GM12891 (cell line): ENCODE results near the gene TFDP1.

Source experiments
- DNase-seq: peaks from one replicate; pipeline ENCODE4 v3.0.0; 2011; ENCODE audit warnings: low spot score; ENCODE audit not compliant: insufficient read length
- FAIRE-seq: peaks from 2 replicates; lab custom pipeline; 2011; peaks lifted over from hg19 to GRCh38; lab: Jason Lieb, UNC
- PAX5 ChIP-seq: IDR thresholded peaks from 2 replicates; pipeline ENCODE4 v1.6.1; 2011; ENCODE audit warnings: low read length, moderate library complexity, mild to moderate bottlenecking; ENCODE audit not compliant: insufficient read depth, severe bottlenecking
- POLR2A ChIP-seq: IDR thresholded peaks from 2 replicates; pipeline ENCODE4 v1.6.1; 2011; ENCODE audit warnings: low read depth, low read length, control low read depth
- POLR2AphosphoS5 ChIP-seq: IDR thresholded peaks from 2 replicates; pipeline ENCODE4 v1.6.1; 2011; ENCODE audit warnings: low read depth, low read length, control low read depth
- POU2F2 ChIP-seq: IDR thresholded peaks from 2 replicates; pipeline ENCODE4 v1.6.1; 2011; ENCODE audit warnings: low read depth, mild to moderate bottlenecking, control low read depth, low read length, moderate library complexity
- SPI1 ChIP-seq: IDR thresholded peaks from 2 replicates; pipeline ENCODE4 v1.6.1; 2011; ENCODE audit warnings: low read depth, low read length, control low read depth
- TAF1 ChIP-seq: IDR thresholded peaks from 2 replicates; pipeline ENCODE4 v1.6.1; 2011; ENCODE audit warnings: low read depth, low read length, control low read depth

TFDP1 gene

DNA sequence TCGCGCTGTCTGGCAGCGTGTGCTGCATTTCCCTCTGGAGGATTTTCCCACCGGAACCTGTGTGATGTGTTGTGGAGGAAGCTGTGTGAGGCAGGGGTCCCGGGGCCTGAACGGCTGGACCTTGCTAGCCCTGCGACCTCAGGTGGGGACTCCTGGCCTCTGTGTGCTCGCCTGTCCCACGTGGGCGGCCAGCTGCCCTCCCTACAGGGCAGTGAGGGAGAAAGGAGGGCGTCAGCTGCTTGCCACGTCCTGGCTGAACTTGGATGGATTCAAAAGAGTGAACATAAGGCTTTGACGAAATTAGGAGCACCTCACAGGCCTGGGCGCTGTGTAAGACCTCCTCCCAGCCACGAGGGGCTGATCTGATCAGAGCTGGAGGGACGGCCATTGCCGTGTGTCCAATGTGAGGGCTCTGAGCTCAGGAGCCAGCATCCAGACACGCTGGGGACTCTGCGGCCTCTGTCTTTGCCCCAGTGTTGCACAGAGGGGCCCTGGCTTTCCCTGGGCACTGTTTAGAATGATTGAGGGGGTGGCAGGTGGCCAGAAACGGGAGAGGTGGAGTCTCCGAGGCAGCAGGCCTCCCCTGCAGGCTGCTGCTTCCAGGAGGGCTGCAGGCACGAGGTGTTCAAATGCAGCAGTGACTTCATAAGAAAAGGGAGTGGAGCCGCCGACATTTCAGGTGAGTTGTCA lies 13.0 kb downstream of the TFDP1 start:
- FAIRE-seq (no peak), DNase-seq (no peak)
- TF ChIP-seq TAF1 (no peak), POU2F2 (no peak), POLR2AphosphoS5 (no peak), POLR2A (no peak), SPI1 (no peak), PAX5 (no peak)

DNA sequence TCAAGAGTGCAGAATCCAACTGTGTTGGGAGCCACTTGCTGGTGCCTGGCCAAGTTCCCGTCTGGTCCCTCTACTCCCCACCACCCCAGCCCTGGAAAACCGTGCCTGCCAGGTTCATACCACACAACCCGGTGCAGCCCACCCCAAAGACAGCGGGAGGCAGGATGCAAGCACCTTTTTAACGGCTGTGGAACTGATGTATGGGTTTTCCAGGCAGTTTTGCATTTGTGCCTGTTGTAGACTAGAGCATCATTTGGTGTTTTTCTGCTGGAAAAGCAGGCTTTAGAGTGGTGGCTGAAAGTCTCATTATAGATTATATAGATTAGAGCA lies 13.5 kb downstream of the TFDP1 start:
- FAIRE-seq = no peak

DNA sequence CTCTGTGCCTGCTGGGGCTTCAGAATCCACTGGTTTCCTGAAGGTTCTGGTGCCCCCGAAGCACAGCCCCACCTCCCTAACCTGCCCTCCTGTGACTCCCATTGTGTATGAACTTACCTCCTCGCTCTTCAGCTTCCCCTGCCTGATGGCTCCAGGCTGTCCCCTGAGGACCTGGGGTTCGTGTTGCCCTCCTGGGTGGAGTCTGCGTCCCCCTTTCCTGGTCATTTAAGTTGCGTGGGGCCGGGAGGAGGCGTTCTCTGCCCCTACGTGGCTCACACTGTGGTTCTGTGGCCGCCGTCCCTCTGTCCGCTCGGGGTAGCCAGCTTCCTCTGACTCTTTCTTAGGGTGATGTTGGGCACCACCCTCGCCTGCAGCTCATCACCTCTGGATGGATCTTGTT lies 13.9 kb downstream of the TFDP1 start:
- DNase-seq = no peak
- FAIRE-seq = no peak
- TF ChIP-seq POU2F2 = no peak
- no peak for TF ChIP-seq POLR2A

More for the DNA sequence above, 13.5 kb downstream of the TFDP1 start:
- TF ChIP-seq PAX5 (no peak), POLR2A (no peak), SPI1 (no peak), TAF1 (no peak), POLR2AphosphoS5 (no peak)
- DNase-seq = no peak

DNA sequence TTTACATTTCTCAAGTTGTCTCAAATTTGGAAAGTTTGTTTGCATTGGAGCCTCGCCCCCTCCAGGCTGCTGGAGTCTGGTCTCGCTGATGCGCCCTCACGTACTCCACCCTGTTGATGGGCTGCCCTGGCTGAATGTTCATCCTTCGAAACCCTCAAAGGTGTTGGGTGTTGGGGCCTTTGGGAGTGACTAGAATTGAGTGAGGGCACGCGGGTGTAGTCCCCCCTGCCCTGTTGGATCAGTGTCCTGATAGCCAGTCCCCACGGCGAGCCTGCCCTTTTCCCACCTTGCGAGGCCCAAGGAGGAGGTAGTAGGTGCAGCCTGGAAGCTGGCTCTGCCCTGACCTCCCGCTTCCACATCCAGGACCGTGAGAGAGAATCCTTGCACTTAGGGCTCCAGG lies 14.8 kb downstream of the TFDP1 start:
- DNase-seq (no peak), FAIRE-seq (no peak)
- TF ChIP-seq TAF1 (no peak), PAX5 (no peak), POLR2AphosphoS5 (no peak), POU2F2 (no peak), POLR2A (no peak), SPI1 (no peak)

DNA sequence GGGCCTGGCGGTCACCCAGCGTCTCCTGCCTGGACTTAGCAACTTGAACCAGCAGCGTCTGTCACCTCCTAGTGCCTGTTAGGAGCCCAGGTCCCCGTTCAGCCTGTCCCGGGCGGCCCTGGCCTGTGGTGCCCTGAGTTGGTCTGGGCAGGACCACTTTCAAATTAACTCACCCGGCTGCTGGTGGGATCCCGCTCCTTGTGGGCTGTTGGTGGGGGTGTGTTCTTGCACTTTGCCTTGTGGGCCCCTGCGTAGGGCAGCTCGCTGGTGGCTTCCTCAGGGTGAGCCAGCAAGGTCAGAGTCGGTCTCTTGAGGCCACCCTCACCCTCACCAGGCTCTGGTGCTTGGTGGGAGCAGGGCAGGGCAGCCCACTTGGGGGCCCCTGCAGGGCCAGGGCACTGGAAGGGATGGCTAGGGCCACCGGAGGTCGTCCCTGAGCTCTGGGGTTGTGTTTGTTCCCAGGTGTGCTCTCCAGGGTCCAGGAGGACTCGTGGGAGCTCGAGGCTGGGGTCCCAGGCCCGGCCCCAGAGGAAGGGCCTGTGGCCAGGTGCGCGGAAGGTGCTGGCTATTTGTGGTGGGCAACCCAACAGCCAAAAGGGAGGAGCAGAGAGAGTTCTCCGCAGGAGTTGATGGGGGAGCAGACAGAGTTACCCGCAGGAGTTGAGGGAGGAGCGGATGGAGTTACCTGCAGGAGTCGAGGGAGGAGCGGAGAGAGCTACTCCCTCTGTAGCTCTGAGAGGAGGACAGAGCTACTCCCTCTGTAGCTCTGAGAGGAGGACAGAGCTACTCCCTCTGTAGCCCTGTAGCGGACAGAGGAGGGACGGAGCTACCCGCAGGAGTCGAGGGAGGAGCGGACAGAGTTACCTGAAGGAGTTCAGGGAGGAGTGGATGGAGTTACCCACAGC lies 16.9 kb downstream of the TFDP1 start:
- DNase-seq = no peak
- FAIRE-seq = no peak
- TF ChIP-seq SPI1 (no peak), PAX5 (no peak), POLR2A (no peak), POU2F2 (no peak), TAF1 (no peak), POLR2AphosphoS5 (no peak)

DNA sequence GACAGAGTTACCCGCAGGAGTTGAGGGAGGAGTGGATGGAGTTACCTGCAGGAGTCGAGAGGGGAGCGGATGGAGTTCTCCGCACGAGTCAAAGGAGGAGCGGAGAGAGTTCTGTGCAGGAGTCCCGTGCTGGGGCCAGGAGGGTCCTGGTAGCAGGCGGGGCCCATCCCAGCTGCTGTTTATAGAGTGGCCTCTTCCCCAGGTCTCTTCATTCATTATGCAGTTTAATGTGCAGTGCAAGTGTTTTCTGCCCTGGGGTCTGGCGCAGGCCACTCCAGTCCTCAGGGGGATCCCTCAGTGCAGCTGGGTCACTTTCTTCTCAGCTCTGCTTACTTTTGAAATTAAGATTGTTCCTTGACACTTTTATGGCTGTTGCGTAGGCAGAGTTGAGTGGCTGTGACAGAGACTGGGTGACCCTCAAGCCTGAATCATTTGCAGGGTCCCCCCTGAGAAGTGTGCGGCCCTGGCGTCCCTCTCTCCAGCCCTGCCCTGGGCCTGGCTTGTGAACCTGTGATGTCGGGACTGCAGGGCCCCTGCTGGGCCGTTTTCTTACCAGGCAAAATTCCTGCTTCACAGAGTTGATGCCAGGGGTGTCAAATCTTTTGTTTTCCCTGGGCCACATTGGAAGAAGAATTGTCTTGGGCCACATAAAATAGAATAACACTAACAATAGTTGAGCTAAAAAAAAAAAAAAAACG lies 17.9 kb downstream of the TFDP1 start:
- TF ChIP-seq POLR2A = no peak
- TF ChIP-seq PAX5 = no peak
- no peak for TF ChIP-seq POU2F2
- no peak for TF ChIP-seq POLR2AphosphoS5
- no peak for TF ChIP-seq TAF1
- no peak for TF ChIP-seq SPI1
- DNase-seq = no peak
- FAIRE-seq = no peak

DNA sequence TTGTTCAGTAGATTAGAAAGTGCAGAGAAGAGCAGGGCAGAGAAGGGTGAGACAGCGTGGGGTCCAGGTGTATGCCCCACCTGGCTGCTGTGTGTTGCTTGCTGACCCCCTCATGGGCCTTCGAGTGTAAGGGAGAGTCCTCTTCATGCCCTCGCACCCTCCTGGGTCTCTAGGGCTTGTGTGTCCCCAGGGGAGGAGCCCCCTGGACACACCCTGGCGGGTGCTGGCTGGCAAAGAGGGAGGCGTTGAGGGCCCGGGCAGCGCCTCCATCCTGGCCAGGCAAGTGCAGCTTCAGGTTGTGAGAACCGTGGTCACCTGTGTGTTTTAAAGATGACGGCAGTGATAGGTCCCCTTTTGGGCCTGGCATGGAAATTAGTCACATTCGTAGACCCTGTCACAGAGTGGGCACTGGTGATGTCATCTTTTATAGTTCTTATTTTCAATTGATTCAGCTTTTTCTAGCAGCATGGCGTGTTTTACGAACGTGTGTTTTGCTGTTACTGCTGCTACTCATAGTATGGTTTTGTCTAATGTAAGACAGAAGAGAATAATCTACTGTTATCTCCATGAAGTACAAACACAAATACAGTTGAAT lies 18.7 kb downstream of the TFDP1 start:
- DNase-seq (no peak), FAIRE-seq (no peak)
- TF ChIP-seq POU2F2 (no peak), POLR2A (no peak), TAF1 (no peak), SPI1 (no peak), PAX5 (no peak), POLR2AphosphoS5 (no peak)

DNA sequence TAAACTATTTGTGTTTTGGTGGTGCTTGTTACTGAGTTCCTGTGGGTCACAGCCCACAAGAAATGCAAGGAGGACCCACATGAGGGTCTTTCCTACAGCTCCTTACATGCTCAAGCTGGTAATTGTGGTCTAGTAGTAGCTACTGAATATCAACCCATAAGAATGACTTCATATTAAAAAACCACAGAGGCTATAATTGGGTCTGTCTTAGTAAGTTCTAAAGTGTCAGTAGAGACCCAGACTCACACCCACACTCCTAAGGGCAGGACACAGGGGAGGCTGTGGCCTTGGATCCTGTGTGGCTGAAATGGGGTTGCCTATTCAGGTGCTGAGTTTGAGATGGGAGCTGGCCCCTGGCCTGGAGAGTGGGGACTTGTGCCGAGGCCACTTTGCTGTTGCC lies 19.6 kb downstream of the TFDP1 start:
- no peak for FAIRE-seq

DNA sequence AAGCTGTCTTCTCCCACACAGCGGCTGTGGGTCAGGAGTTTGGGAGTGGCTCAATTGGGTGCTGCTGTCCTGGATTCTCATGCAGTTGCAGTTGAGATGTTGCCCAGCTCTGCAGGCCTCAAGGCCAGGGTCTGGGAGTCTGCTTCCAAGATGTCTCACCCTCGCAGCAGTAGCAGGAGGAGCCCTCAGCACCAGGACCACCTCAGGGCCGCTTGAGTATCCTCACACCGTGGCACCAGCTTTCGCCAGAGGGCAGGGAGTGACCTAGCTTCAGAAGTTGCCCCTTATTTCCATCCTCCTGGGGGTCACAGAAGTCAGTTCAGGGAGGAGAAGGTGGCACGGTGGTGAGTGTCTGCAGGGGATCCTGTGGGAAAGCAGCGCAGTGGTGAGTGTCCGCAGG lies 20.9 kb downstream of the TFDP1 start:
- FAIRE-seq (no peak), DNase-seq (no peak)
- TF ChIP-seq POU2F2 = no peak
- no peak for TF ChIP-seq POLR2AphosphoS5

More for the DNA sequence above, 19.6 kb downstream of the TFDP1 start:
- TF ChIP-seq POLR2A = no peak
- TF ChIP-seq PAX5 = no peak
- TF ChIP-seq POLR2AphosphoS5 = no peak
- DNase-seq = peak; percentile 57
